DND-41 (cell line): ENCODE results near the gene SYNE3.

Experiments
- ATAC-seq: fragments of 200-7000 bp; cut with Tn5 transposase; 3 replicates; pipeline ENCODE4 v1.9.1; 2021; ENCODE audit warnings: low read depth; ENCODE audit not compliant: insufficient read depth
- DNase-seq: peaks from one replicate; pipeline ENCODE4 v3.0.0-alpha.2; 2020
- H2AFZ ChIP-seq: 2 replicates; pipeline ENCODE4 v1.6.0; 2012; ENCODE audit warnings: low read depth, low read length
- H3K27ac ChIP-seq: 2 replicates; pipeline ENCODE4 v1.5.1; 2012; ENCODE audit warnings: low read length, inconsistent platforms
- H3K27me3 ChIP-seq: fragments of 200-600 bp; sonication (generic); 2 replicates; pipeline ENCODE4 v1.6.0; 2012; ENCODE audit warnings: low read length, mild to moderate bottlenecking, inconsistent platforms; ENCODE audit not compliant: insufficient read depth, poor library complexity
- H3K36me3 ChIP-seq: 2 replicates; pipeline ENCODE4 v1.5.1; 2012; ENCODE audit warnings: low read length, inconsistent platforms; ENCODE audit not compliant: insufficient read depth
- H3K4me1 ChIP-seq: 2 replicates; pipeline ENCODE4 v1.5.1; 2012; ENCODE audit warnings: mild to moderate bottlenecking, low read length; ENCODE audit not compliant: insufficient read depth
- H3K4me2 ChIP-seq: 2 replicates; pipeline ENCODE4 v1.6.0; 2012; ENCODE audit warnings: mild to moderate bottlenecking, moderate library complexity, low read length, inconsistent platforms; ENCODE audit not compliant: insufficient read depth
- H3K4me3 ChIP-seq, 2 experiments: fragments of 200-600 bp in 1 of 2; shearing (Covaris generic) in 1 of 2; 2 replicates each; pipeline ENCODE4 v1.5.1; 2012 to 2016; ENCODE audit warnings: inconsistent platforms in 2 of 2, low read length in 2 of 2, mild to moderate bottlenecking in 2 of 2, low read depth in 1 of 2, moderate library complexity in 1 of 2
- H3K79me2 ChIP-seq: 2 replicates; pipeline ENCODE4 v1.6.0; 2012; ENCODE audit warnings: low read length, inconsistent platforms; ENCODE audit not compliant: insufficient read depth
- H3K9ac ChIP-seq: 2 replicates; pipeline ENCODE4 v1.6.0; 2012; ENCODE audit warnings: low read depth, mild to moderate bottlenecking, inconsistent platforms, low read length, moderate library complexity
- H3K9me3 ChIP-seq: 2 replicates; pipeline ENCODE4 v1.5.1; 2012; ENCODE audit warnings: low read length, moderate library complexity, mild to moderate bottlenecking, inconsistent platforms; ENCODE audit not compliant: insufficient read depth, severe bottlenecking
- H4K20me1 ChIP-seq: 2 replicates; pipeline ENCODE4 v1.6.0; 2012; ENCODE audit warnings: low read length; ENCODE audit not compliant: insufficient read depth
- EZH2 ChIP-seq: IDR thresholded peaks from 3 replicates; pipeline ENCODE4 v1.6.1; 2012; ENCODE audit warnings: borderline replicate concordance, low read depth, mild to moderate bottlenecking, moderate library complexity, low read length, inconsistent platforms; ENCODE audit not compliant: severe bottlenecking
- TF ChIP-seq, protein P1 (sequence below): IDR thresholded peaks from 2 replicates; pipeline ENCODE4 v1.5.1; 2012; ENCODE audit warnings: borderline replicate concordance, low read length, moderate library complexity, mild to moderate bottlenecking; ENCODE audit not compliant: poor library complexity, severe bottlenecking; ENCODE audit errors: extremely low read depth

SYNE3 gene

DNA sequence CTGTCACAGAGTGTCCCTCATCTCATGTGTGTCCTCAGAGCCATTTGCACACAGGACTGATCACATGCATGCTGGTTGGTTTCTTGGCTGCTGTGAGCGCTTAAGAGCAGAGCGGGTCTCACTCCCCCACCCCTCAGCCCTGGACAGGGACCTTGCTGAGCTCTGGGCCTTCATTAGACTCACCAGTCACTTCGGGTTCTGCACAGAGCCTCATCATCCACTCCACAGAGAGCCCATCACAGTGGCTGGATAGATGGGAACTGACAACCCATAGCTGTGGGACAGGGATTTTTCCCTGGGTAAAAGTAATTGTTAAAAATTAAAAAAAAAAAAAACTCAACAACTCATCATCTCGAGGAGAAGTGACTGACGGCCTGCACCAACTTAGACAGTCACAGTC lies 26.6 kb upstream of the SYNE3 start:
- ATAC-seq, result no peak
- H4K20me1 ChIP-seq, result peaks cover 56% of the 10 kb centered on the region
- no peak overlapping the region for H3K4me2 ChIP-seq

DNA sequence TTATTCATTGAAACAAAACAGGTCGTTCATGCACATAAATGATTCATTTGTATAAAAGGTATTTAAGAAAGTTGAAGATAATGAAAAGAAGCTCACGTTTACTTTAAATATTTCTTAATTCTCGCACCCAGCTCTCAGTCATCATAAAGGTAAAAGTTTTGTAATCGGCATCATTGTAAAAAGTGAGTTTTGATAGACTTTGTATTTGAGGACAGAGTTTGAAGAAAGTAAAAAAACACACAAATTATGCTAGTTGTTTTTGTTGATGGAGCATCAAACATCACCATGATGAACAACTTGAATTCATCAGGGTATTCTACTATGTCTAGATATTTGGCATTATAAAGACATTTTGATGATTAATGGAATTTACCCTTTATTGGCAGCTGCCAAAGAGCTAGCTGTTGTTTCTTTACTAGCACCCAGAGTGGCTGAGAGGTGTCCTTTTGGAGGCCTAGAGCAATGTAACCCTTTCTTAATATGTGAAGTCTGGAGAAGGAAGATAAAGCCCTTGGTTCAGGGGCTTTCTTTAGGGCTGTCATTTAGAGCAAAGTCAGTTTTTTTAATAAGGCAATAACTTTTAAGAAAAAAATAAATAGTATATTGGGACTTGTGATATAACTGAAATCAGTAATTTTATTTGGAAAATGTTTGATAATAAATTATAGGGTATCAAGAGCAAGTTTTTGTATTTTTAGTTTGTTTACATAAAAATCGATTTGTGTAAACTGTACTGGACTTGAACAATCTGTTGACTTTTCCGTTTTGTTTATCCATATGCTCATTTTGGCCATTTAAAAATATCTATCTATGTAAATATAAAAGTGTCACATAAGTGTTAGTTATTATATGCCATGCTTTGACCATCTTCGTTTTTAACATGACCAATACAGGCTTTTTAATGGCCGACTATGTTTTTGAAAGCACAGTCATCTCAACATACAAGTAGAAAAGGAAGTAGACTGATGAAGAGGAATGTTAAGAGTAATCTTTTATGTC lies 25.8 kb upstream of the SYNE3 start:
- peaks cover 68% of the 10 kb centered on the region for H3K79me2 ChIP-seq
- no peak overlapping the region for H2AFZ ChIP-seq
- TF ChIP-seq, protein P1, sequence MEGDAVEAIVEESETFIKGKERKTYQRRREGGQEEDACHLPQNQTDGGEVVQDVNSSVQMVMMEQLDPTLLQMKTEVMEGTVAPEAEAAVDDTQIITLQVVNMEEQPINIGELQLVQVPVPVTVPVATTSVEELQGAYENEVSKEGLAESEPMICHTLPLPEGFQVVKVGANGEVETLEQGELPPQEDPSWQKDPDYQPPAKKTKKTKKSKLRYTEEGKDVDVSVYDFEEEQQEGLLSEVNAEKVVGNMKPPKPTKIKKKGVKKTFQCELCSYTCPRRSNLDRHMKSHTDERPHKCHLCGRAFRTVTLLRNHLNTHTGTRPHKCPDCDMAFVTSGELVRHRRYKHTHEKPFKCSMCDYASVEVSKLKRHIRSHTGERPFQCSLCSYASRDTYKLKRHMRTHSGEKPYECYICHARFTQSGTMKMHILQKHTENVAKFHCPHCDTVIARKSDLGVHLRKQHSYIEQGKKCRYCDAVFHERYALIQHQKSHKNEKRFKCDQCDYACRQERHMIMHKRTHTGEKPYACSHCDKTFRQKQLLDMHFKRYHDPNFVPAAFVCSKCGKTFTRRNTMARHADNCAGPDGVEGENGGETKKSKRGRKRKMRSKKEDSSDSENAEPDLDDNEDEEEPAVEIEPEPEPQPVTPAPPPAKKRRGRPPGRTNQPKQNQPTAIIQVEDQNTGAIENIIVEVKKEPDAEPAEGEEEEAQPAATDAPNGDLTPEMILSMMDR, result no peak
- peaks cover 33% of the 10 kb centered on the region for H3K36me3 ChIP-seq
- peaks cover 21% of the 10 kb centered on the region; the same call in 1 of the 2 replicates for H3K4me1 ChIP-seq
- H3K4me3 ChIP-seq, result no peak overlapping the region
- peaks cover 58% of the 10 kb centered on the region for H4K20me1 ChIP-seq
- DNase-seq, result no peak
- no peak overlapping the region for H3K4me2 ChIP-seq
- H3K27me3 ChIP-seq, result no peaks in the 10 kb centered on the region
- no peak overlapping the region for H3K9ac ChIP-seq
- H3K27ac ChIP-seq, result no peak overlapping the region
- no peaks in the 10 kb centered on the region for H3K9me3 ChIP-seq
- ATAC-seq, result no peak

More for the DNA sequence above, 26.6 kb upstream of the SYNE3 start:
- Histone ChIP-seq H3K79me2 (peaks cover 60% of the 10 kb centered on the region), H3K4me1 (peaks cover 15% of the 10 kb centered on the region; the same call in 1 of the 2 replicates), H2AFZ (no peak overlapping the region), H3K27ac (no peak overlapping the region), H3K9ac (no peak overlapping the region), H3K9me3 (no peaks in the 10 kb centered on the region), H3K27me3 (no peaks in the 10 kb centered on the region), H3K4me3 (no peak overlapping the region), H3K36me3 (peaks cover 33% of the 10 kb centered on the region)
- DNase-seq, result no peak
- TF ChIP-seq, protein P1, result no peak
- TF ChIP-seq EZH2, result no peak

- peaks cover 30% of the 10 kb centered on the region for H3K4me1 ChIP-seq
- TF ChIP-seq EZH2, result no peak
- TF ChIP-seq, protein P1, result no peak
- H3K4me2 ChIP-seq, result no peak overlapping the region
- H3K4me3 ChIP-seq, result no peak overlapping the region
- H3K9me3 ChIP-seq, result no peaks in the 10 kb centered on the region
- H3K9ac ChIP-seq, result no peak overlapping the region
- DNase-seq (no peak), ATAC-seq (no peak)
- no peak overlapping the region for H2AFZ ChIP-seq
- H3K79me2 ChIP-seq, result peaks cover 77% of the 10 kb centered on the region
- no peaks in the 10 kb centered on the region for H3K27me3 ChIP-seq
- H3K36me3 ChIP-seq, result peaks cover 28% of the 10 kb centered on the region
- H4K20me1 ChIP-seq, result peaks cover 65% of the 10 kb centered on the region
- no peak overlapping the region for H3K27ac ChIP-seq
Observed at GRCh38 chr14:95541346-95541745, 24.9 kb upstream of the SYNE3 start.
